GM10266 (cell line): Measurements from ENCODE around the gene ABHD2.

Experiments
- DNase-seq: peaks from one replicate; pipeline ENCODE4 v3.0.0; 2012; ENCODE audit errors: extremely low spot score
- TF ChIP-seq, protein P1 (sequence below): IDR thresholded peaks from 2 replicates; pipeline ENCODE4 v1.5.1; 2012; ENCODE audit warnings: mild to moderate bottlenecking, low read depth; ENCODE audit not compliant: control insufficient read depth, insufficient read depth; ENCODE audit errors: missing control alignments

The ABHD2 gene

GRCh38 chr15:89192766-89193165 is 104.5 kb downstream of the ABHD2 start:
- DNase-seq, result no peak
- TF ChIP-seq, protein P1, sequence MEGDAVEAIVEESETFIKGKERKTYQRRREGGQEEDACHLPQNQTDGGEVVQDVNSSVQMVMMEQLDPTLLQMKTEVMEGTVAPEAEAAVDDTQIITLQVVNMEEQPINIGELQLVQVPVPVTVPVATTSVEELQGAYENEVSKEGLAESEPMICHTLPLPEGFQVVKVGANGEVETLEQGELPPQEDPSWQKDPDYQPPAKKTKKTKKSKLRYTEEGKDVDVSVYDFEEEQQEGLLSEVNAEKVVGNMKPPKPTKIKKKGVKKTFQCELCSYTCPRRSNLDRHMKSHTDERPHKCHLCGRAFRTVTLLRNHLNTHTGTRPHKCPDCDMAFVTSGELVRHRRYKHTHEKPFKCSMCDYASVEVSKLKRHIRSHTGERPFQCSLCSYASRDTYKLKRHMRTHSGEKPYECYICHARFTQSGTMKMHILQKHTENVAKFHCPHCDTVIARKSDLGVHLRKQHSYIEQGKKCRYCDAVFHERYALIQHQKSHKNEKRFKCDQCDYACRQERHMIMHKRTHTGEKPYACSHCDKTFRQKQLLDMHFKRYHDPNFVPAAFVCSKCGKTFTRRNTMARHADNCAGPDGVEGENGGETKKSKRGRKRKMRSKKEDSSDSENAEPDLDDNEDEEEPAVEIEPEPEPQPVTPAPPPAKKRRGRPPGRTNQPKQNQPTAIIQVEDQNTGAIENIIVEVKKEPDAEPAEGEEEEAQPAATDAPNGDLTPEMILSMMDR, result no peak

- TF ChIP-seq, protein P1, result no peak
- DNase-seq, result no peak
These were observed 106.4 kb downstream of the ABHD2 start for GRCh38 chr15:89194608-89195007.

DNA sequence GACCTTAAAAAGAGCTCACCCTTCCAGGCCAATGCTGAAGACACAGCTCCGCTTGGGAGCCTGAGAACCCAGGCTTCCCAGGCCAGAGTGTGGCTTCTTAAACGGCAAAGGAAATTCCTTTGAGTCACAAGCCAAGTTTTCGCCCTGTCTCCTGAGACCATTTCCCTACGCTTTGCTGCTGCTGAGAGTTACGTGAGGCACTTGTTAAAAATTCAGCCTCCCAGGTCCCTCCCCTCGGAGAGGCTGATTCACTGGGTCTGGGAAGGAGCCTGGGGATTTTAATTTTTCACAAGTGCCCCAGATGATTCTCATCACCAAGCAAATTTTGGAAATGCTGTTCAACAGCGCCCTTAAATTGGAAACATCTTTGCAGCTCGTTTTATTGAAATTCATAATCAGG is 107.6 kb downstream of the ABHD2 start:
- no peak for DNase-seq
- TF ChIP-seq, protein P1, result no peak

- DNase-seq, result no peak
- TF ChIP-seq, protein P1, result no peak
These were observed 108.0 kb downstream of the ABHD2 start for GRCh38 chr15:89196241-89196640.

GRCh38 chr15:89196994-89197393 is 108.7 kb downstream of the ABHD2 start:
- DNase-seq, result no peak
- TF ChIP-seq, protein P1, result no peak

- TF ChIP-seq, protein P1, result no peak
- no peak for DNase-seq
These were observed 109.3 kb downstream of the ABHD2 start for GRCh38 chr15:89197503-89197971.

DNA sequence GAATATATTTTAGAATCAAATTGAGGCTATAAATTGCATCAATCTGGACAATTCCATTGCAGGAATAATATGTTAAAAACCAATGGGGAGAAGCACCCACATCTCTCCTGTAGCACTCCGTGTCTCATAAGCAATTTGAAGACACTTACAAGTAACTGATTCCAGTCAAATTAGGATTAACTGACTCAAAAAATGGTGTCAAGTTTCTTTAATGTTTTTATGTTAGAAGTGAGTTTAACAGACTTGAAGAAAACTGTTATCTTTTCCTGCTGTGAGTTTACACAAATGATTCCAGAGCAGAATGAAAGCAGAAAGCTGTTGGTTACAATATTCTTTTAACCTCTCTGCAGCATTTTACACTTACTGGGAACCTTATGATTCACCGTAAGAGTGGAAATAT is 109.9 kb downstream of the ABHD2 start:
- DNase-seq, result no peak
- TF ChIP-seq, protein P1, result no peak
